GM21447 (cell line): ENCODE results near the gene SMG9.

Experiments
- ATAC-seq: cut with Tn5 transposase; IDR thresholded peaks from one replicate; pipeline ENCODE4 v1.9.1; 2021; ENCODE audit not compliant: unreplicated experiment

SMG9 gene

GRCh38 chr19:43759515-43759914 lies 4.8 kb upstream of the SMG9 start:
- ATAC-seq = no peak

GRCh38 chr19:43755256-43755801 lies 567 bp upstream of the SMG9 start:
- ATAC-seq = no peak

GRCh38 chr19:43754253-43754502 lies 584 bp downstream of the SMG9 start:
- no peak for ATAC-seq

GRCh38 chr19:43752287-43752875 lies 2.4 kb downstream of the SMG9 start:
- ATAC-seq = no peak

- ATAC-seq = no peak
Observed at GRCh38 chr19:43751466-43752220, 3.1 kb downstream of the SMG9 start.

- ATAC-seq = no peak
Observed at GRCh38 chr19:43749898-43750297, 4.9 kb downstream of the SMG9 start.

GRCh38 chr19:43749152-43749551 lies 5.6 kb downstream of the SMG9 start:
- no peak for ATAC-seq

GRCh38 chr19:43748685-43749084 lies 6.1 kb downstream of the SMG9 start:
- no peak for ATAC-seq

- no peak for ATAC-seq
Observed at GRCh38 chr19:43748205-43748594, 6.6 kb downstream of the SMG9 start.

GRCh38 chr19:43747557-43748204 lies 7.1 kb downstream of the SMG9 start:
- no peak for ATAC-seq

GRCh38 chr19:43743059-43743458 lies 11.7 kb downstream of the SMG9 start:
- no peak for ATAC-seq

- no peak for ATAC-seq
Observed at GRCh38 chr19:43741075-43741825, 13.5 kb downstream of the SMG9 start.

- no peak for ATAC-seq
Observed at GRCh38 chr19:43739439-43740235, 15.1 kb downstream of the SMG9 start.

GRCh38 chr19:43738780-43739211 lies 16.0 kb downstream of the SMG9 start:
- ATAC-seq = no peak

GRCh38 chr19:43735957-43736356 lies 18.8 kb downstream of the SMG9 start:
- ATAC-seq = no peak

- no peak for ATAC-seq
Observed at GRCh38 chr19:43735013-43735412, 19.7 kb downstream of the SMG9 start.

GRCh38 chr19:43731846-43732245 lies 22.9 kb downstream of the SMG9 start:
- ATAC-seq = no peak

- ATAC-seq = no peak
Observed at GRCh38 chr19:43731346-43731745, 23.4 kb downstream of the SMG9 start.

- no peak for ATAC-seq
Observed at GRCh38 chr19:43729919-43730318, 24.8 kb downstream of the SMG9 start.

- no peak for ATAC-seq
Observed at GRCh38 chr19:43727593-43727853, 27.2 kb downstream of the SMG9 start.
